Natural killer cell (primary cell): Measurements from ENCODE around the gene UQCRHL. TPM values are rescaled to one million over a fixed set of nuclear protein-coding genes. Genes with fewer than 3 reads are reported as not detected.

Source experiments
- ATAC-seq, 3 donors: fragments of 150-1000 bp in 2 of 3; fragments of 200-7000 bp in 1 of 3; cut with Tn5 transposase; 1 replicate in 1 of 3; 2 replicates in 2 of 3; pipeline ENCODE4 v1.10.0; 2021; ENCODE audit warnings: mild to moderate bottlenecking in 2 of 3, moderate library complexity in 2 of 3
- DNase-seq, 2 donors: peaks; one replicate each; pipeline versions ENCODE4 v3.0.0 to v3.0.0-alpha.2; 2013 to 2021; ENCODE audit warnings: mixed read lengths in 1 of 2
- H3K27ac ChIP-seq: one replicate; pipeline ENCODE4 v1.5.1; 2013; ENCODE audit warnings: mild to moderate bottlenecking, low read length
- H3K27me3 ChIP-seq: one replicate; pipeline ENCODE4 v1.6.1; 2013; ENCODE audit warnings: low read length; ENCODE audit not compliant: control insufficient read depth, insufficient read depth
- H3K36me3 ChIP-seq: one replicate; pipeline ENCODE4 v1.6.1; 2013; ENCODE audit warnings: low read length; ENCODE audit not compliant: control insufficient read depth, insufficient read depth
- H3K4me1 ChIP-seq: one replicate; pipeline ENCODE4 v1.6.1; 2013; ENCODE audit warnings: low read length; ENCODE audit not compliant: control insufficient read depth, insufficient read depth
- H3K4me3 ChIP-seq: one replicate; pipeline ENCODE4 v1.5.1; 2013; ENCODE audit warnings: low read length
- H3K9me3 ChIP-seq: one replicate; pipeline ENCODE4 v1.6.1; 2013; ENCODE audit warnings: low read length; ENCODE audit not compliant: control insufficient read depth, insufficient read depth
- H3K27ac Mint-ChIP-seq, 2 donors: one replicate each; pipeline ENCODE4 v1.8.0; 2022; ENCODE audit warnings: mild to moderate bottlenecking in 2 of 2, mixed read lengths in 2 of 2, moderate library complexity in 1 of 2
- H3K27me3 Mint-ChIP-seq, 2 donors: one replicate each; pipeline ENCODE4 v1.8.0; 2022; ENCODE audit warnings: low read depth in 2 of 2, mixed read lengths in 2 of 2
- H3K36me3 Mint-ChIP-seq: one replicate; pipeline ENCODE4 v1.8.0; 2022; ENCODE audit warnings: mixed read lengths
- H3K4me1 Mint-ChIP-seq, 2 donors: one replicate each; pipeline ENCODE4 v1.8.0; 2022; ENCODE audit warnings: mixed read lengths in 2 of 2
- H3K4me3 Mint-ChIP-seq: one replicate; pipeline ENCODE4 v1.8.0; 2022; ENCODE audit warnings: mild to moderate bottlenecking, moderate library complexity, mixed read lengths
- H3K9me3 Mint-ChIP-seq, 2 donors: one replicate each; pipeline ENCODE4 v1.8.0; 2022; ENCODE audit warnings: mixed read lengths in 2 of 2
- CTCF ChIP-seq: fragments of 200-600 bp; IDR thresholded peaks from one replicate; pipeline ENCODE4 v1.8.0; 2022; ENCODE audit warnings: antibody characterized with exemption
- WGBS: methylation state at CpG from one replicate; pipeline ENCODE4 v1.1.7; 2013; ENCODE audit warnings: missing lambda C conversion rate; ENCODE audit not compliant: insufficient coverage; 5-methylcytosine and 5-hydroxymethylcytosine counted together
- intact Hi-C: fragments of 100-400 bp; cut with micrococcal nuclease; formaldehyde crosslinking; loops from one replicate; pipeline ENCODE4 v1.14.2; 2022
- total RNA-seq, 4 donors: library from RNA; stranded (reverse); fragments of 120-200 nt in 1 of 4; gene quantifications; one replicate each; pipeline versions ENCODE4 v1.2.3 to v1.2.4, GENCODE V29; 2013 to 2022

The UQCRHL gene
- total RNA-seq, 3 donors from 2014 or later (not counting 1 experiment from before 2014, with no cell fraction given) = 0.87 to 1.2 (median 1.0) TPM

- Mint-ChIP-seq H3K9me3 (no peaks in the 10 kb centered on the region), H3K27ac (peak overlapping the region; percentile 95 to 99), H3K4me1 (peaks cover 32 to 39% of the 10 kb centered on the region in 2 donors), H3K4me3 (peak overlapping the region; percentile 96), H3K27me3 (no peaks in the 10 kb centered on the region), H3K36me3 (no peaks in the 10 kb centered on the region)
- Histone ChIP-seq H3K27ac (peak overlapping the region; percentile 96), H3K4me3 (peak overlapping the region; percentile 80), H3K27me3 (no peaks in the 10 kb centered on the region), H3K36me3 (no peaks in the 10 kb centered on the region), H3K9me3 (no peaks in the 10 kb centered on the region), H3K4me1 (peaks cover 36% of the 10 kb centered on the region)
- DNase-seq (peak in 1 of 2 donors; percentile 68), ATAC-seq (peak in 2 of 3 donors; percentile 0 to 3)
- intact Hi-C loops = loop anchor here (2.0 to 10.0 kb wide), 4 partner anchors 82 to 1070 kb away; partner anchors contain the start of gene SZRD1
- TF ChIP-seq CTCF = no peak
- WGBS = under 1% methylated on average over 37 of the region's 37 CpGs
These were observed 27.8 kb upstream of the UQCRHL start for GRCh38 chr1:15835205-15835740.

- ATAC-seq = peak; percentile 45 to 74 (median 62)
- Histone ChIP-seq H3K27me3 (no peaks in the 10 kb centered on the region), H3K4me1 (peaks cover 40% of the 10 kb centered on the region), H3K4me3 (peak overlapping the region; percentile 80), H3K36me3 (no peaks in the 10 kb centered on the region), H3K9me3 (no peaks in the 10 kb centered on the region), H3K27ac (peak overlapping the region; percentile 96)
- no peaks in the 10 kb centered on the region for H3K36me3 Mint-ChIP-seq
- DNase-seq = peak; percentile 84 to 94
- TF ChIP-seq CTCF = no peak
- no peaks in the 10 kb centered on the region for H3K9me3 Mint-ChIP-seq
- under 1% methylated on average over 77 of the region's 77 CpGs for WGBS
- H3K27me3 Mint-ChIP-seq = no peaks in the 10 kb centered on the region
- peak overlapping the region; percentile 96 for H3K4me3 Mint-ChIP-seq
- intact Hi-C loops = loop anchor here (2.0 to 10.0 kb wide), 5 partner anchors 53 to 1070 kb away; partner anchors contain the start of gene SZRD1
- H3K4me1 Mint-ChIP-seq = peaks cover 39 to 45% of the 10 kb centered on the region in 2 donors
- H3K27ac Mint-ChIP-seq = peak overlapping the region; percentile 95 to 99
These were observed 27.2 kb upstream of the UQCRHL start for GRCh38 chr1:15834406-15835204.

GRCh38 chr1:15833842-15834405, 26.5 kb upstream of the UQCRHL start:
- H3K9me3 ChIP-seq = no peaks in the 10 kb centered on the region
- no peaks in the 10 kb centered on the region for H3K36me3 ChIP-seq
- peak overlapping the region; percentile 96 for H3K27ac ChIP-seq
- peak overlapping the region; percentile 95 to 99 for H3K27ac Mint-ChIP-seq
- H3K4me3 Mint-ChIP-seq = peak overlapping the region; percentile 96
- H3K4me1 ChIP-seq = peaks cover 46% of the 10 kb centered on the region
- no peaks in the 10 kb centered on the region for H3K9me3 Mint-ChIP-seq
- intact Hi-C loops = loop anchor here (2.0 to 10.0 kb wide), 4 partner anchors 53 to 1071 kb away; partner anchors contain the start of gene SZRD1
- no peak for TF ChIP-seq CTCF
- H3K27me3 ChIP-seq = no peaks in the 10 kb centered on the region
- H3K27me3 Mint-ChIP-seq = no peaks in the 10 kb centered on the region
- H3K4me1 Mint-ChIP-seq = peaks cover 41 to 47% of the 10 kb centered on the region in 2 donors
- no peak for DNase-seq
- ATAC-seq = no peak
- H3K36me3 Mint-ChIP-seq = no peaks in the 10 kb centered on the region
- H3K4me3 ChIP-seq = peak overlapping the region; percentile 80
- WGBS = 0% methylated on average over 7 of the region's 10 CpGs
